Measurements from ENCODE around the gene DMAC2. TPM values are rescaled to one million over a fixed set of nuclear protein-coding genes. Genes with fewer than 3 reads are reported as not detected.

The DMAC2 gene
- polyA plus RNA-seq, 1 of the 3 experiments (the other 2 are of a cell fraction): 71.4 TPM

GRCh38 chr19:41397086-41398049 lies 42.3 kb downstream of the DMAC2 start, which contains the start of the genes BCKDHA and EXOSC5:
Gene BCKDHA, plus strand, starts transcription at chr19:41397818. Its CDS starts 10 bp downstream, at chr19:41397828.
Gene EXOSC5, minus strand, starts transcription at chr19:41397359. Its CDS starts 31 bp downstream, at chr19:41397328.
- no peaks in the 10 kb centered on the region for H3F3A ChIP-seq (replicated peaks; ENCODE audit: insufficient read depth)
- no peaks in the 10 kb centered on the region for H3K9me3 ChIP-seq
- peak within 1 kb of the TSS; percentile 93 for H2AFZ ChIP-seq (ENCODE audit: low read depth)
- H4K20me1 ChIP-seq (ENCODE audit: insufficient read depth): no peaks in the 10 kb centered on the region
- WGBS (ENCODE audit: low lambda C conversion rate): under 1% methylated on average over 25 of the region's 50 CpGs
- peaks cover 48% of the 10 kb centered on the region for H3K79me2 ChIP-seq (ENCODE audit: insufficient read depth)
- H3K27ac ChIP-seq (ENCODE audit: low read depth in 2 of 2, low read length in 1 of 2): peak within 1 kb of the TSS; percentile 86 to 90
- H3K4me1 ChIP-seq (ENCODE audit: control insufficient read depth in 1 of 2, insufficient read depth in 2 of 2, low read depth in 1 of 2, low read length in 1 of 2): peaks cover 5 to 14% of the 10 kb centered on the region in 2 experiments; a peak in 2 of 4 replicates
- H3K9me2 ChIP-seq: no peaks in the 10 kb centered on the region
- peak within 1 kb of the TSS; percentile 99 for H3K4me2 ChIP-seq
- no peaks in the 10 kb centered on the region for H3K27me3 ChIP-seq (ENCODE audit: insufficient read depth)
- peak within 1 kb of the TSS; percentile 95 for H3K9ac ChIP-seq
- H3K4me3 ChIP-seq (ENCODE audit: low read depth in 2 of 2, low read length in 1 of 2): peak within 1 kb of the TSS; percentile 79 to 93
- CTCF ChIA-PET: no interaction called here
- POLR2A ChIA-PET: no interaction called here
- DNase-seq: peak; percentile 97
- H3K36me3 ChIP-seq (replicated peaks in 1 of 2; ENCODE audit: control insufficient read depth in 1 of 2, insufficient read depth in 2 of 2, low read length in 1 of 2): no peaks in the 10 kb centered on the region
- TF ChIP-seq NRF1 (IDR thresholded peaks at IDR 0.05; ENCODE audit: low read depth, low read length): peak; percentile 97
- peak; percentile 61 for TF ChIP-seq GABPA (IDR thresholded peaks at IDR 0.05; ENCODE audit: low read depth)
- TF ChIP-seq POLR2AphosphoS5 (IDR thresholded peaks at IDR 0.05; ENCODE audit: low read depth, low read length): peak; percentile 76
- TF ChIP-seq MXI1 (IDR thresholded peaks at IDR 0.05; ENCODE audit: low read depth, low read length): peak; percentile 100
- TF ChIP-seq TEAD4 (IDR thresholded peaks at IDR 0.05; ENCODE audit: borderline replicate concordance, insufficient read depth): no peak
- no peak for TF ChIP-seq CTCF (IDR thresholded peaks at IDR 0.05)
- TF ChIP-seq FOXM1 (IDR thresholded peaks at IDR 0.05; ENCODE audit: low read depth): no peak
- TF ChIP-seq RAD21 (IDR thresholded peaks at IDR 0.05; ENCODE audit: low read length): no peak
- TF ChIP-seq NFIC (IDR thresholded peaks at IDR 0.05; ENCODE audit: borderline replicate concordance): peak; percentile 47; the same call in 1 of the 2 replicates
- no peak for TF ChIP-seq RXRA (IDR thresholded peaks at IDR 0.05; ENCODE audit: borderline replicate concordance, low read depth)
- TF ChIP-seq PBX3 (IDR thresholded peaks at IDR 0.05): no peak
- TF ChIP-seq TCF12 (IDR thresholded peaks at IDR 0.05): no peak
- TF ChIP-seq SMC3 (IDR thresholded peaks at IDR 0.05; ENCODE audit: low read depth, low read length): no peak
- TF ChIP-seq CHD2 (IDR thresholded peaks at IDR 0.05; ENCODE audit: low read length, partially characterized antibody): no peak
- peak; percentile 100 for TF ChIP-seq MAX (IDR thresholded peaks at IDR 0.05; ENCODE audit: low read depth)
- peak; percentile 87 for TF ChIP-seq USF1 (IDR thresholded peaks at IDR 0.05; ENCODE audit: borderline replicate concordance, low read depth)
- no peak for TF ChIP-seq REST (IDR thresholded peaks at IDR 0.05; ENCODE audit: low read depth, low read length)
- peak; percentile 83 for TF ChIP-seq TAF1 (IDR thresholded peaks at IDR 0.05; ENCODE audit: borderline replicate concordance, low read depth, low read length)
- 0 out of 2 replicates have a peak, but pooled peaks have one; percentile 18 for TF ChIP-seq GATA2 (CRISPR knock-in tag; IDR thresholded peaks at IDR 0.05)
- TF ChIP-seq FOSL2 (IDR thresholded peaks at IDR 0.05; ENCODE audit: borderline replicate concordance, low read depth): no peak
- TF ChIP-seq ELF1 (IDR thresholded peaks at IDR 0.05): peak; percentile 78
- no peak for TF ChIP-seq RFX5 (IDR thresholded peaks at IDR 0.05; ENCODE audit: low read length)
- TF ChIP-seq SIN3A (IDR thresholded peaks at IDR 0.05; ENCODE audit: borderline replicate concordance, low read depth, low read length): peak; percentile 99
- TF ChIP-seq IRF3 (IDR thresholded peaks at IDR 0.05; ENCODE audit: low read depth, low read length): no peak
- no peak for TF ChIP-seq EP300 (IDR thresholded peaks at IDR 0.05; ENCODE audit: borderline replicate concordance in 1 of 2, low read depth in 1 of 2, low read length in 1 of 2)
